Measurements from ENCODE around the gene HOATZ. TPM values are rescaled to one million over a fixed set of nuclear protein-coding genes. Genes with fewer than 3 reads are reported as not detected.

The HOATZ gene
- polyA plus RNA-seq, 1 donor (not counting 4 experiments of a cell fraction or from before 2014, with no cell fraction given) = not detected

DNA sequence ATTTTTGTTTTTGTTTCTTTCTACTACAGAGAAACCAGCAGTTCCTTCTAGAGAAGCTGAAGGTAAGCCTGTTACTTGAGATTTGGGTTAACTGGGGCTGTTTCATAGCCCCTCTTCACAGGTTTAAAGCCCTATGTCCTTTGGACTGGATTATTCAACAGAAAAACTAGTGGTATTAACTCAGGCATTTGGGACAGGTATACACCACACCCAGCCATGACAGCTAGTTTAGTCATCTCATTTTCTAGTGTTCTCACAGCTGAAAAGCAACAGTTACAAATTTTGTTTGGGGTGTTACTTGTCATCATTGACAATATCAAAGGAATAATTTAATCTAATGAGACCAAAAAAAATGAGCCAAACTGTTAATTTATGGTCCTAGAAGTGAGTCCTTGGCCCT is 40.0 kb downstream of the HOATZ start:
- Histone ChIP-seq H3K4me2 (ENCODE audit: control insufficient read depth, extremely low read depth, insufficient read depth, low read depth, low read length) (peak overlapping the region; percentile 82), H3K79me2 (ENCODE audit: control insufficient read depth, insufficient read depth, low read length) (no peaks in the 10 kb centered on the region), H2AFZ (ENCODE audit: control insufficient read depth, low read length) (no peak overlapping the region), H3K4me1 (ENCODE audit: control insufficient read depth, extremely low read depth, insufficient read depth, low read length) (peaks cover 25% of the 10 kb centered on the region), H3K9ac (ENCODE audit: control insufficient read depth, extremely low read depth, insufficient read depth, low read length) (peak overlapping the region; percentile 63), H3K9me1 (ENCODE audit: control insufficient read depth, extremely low read depth, insufficient read depth, low read length) (no peaks in the 10 kb centered on the region), H3K36me3 (ENCODE audit: control insufficient read depth in 2 of 2, extremely low read depth in 1 of 2, insufficient read depth in 2 of 2, low read length in 2 of 2) (no peaks in the 10 kb centered on the region), H3K9me3 (ENCODE audit: control insufficient read depth, low read depth, low read length) (peaks cover 5% of the 10 kb centered on the region), H4K20me1 (ENCODE audit: control insufficient read depth, extremely low read depth, insufficient read depth, low read length) (no peaks in the 10 kb centered on the region), H3K27ac (ENCODE audit: control insufficient read depth, insufficient read depth, low read length) (peak overlapping the region; percentile 94), H3K27me3 (ENCODE audit: control insufficient read depth, extremely low read depth, insufficient read depth, low read length) (no peaks in the 10 kb centered on the region), H3K4me3 (ENCODE audit: control insufficient read depth in 2 of 3, extremely low read depth in 1 of 3, insufficient read depth in 2 of 3, low read depth in 1 of 3, low read length in 3 of 3) (peak overlapping the region in 1 of 3 experiments; percentile 6)
- dilution Hi-C loops (cut with MboI; ENCODE audit: extremely low pct_ligation_motif_present, low sequenced_read_pairs) = no loop called here
- no peak for TF ChIP-seq EZH2 (IDR thresholded peaks at IDR 0.05; ENCODE audit: low read length)
- TF ChIP-seq, protein P1, sequence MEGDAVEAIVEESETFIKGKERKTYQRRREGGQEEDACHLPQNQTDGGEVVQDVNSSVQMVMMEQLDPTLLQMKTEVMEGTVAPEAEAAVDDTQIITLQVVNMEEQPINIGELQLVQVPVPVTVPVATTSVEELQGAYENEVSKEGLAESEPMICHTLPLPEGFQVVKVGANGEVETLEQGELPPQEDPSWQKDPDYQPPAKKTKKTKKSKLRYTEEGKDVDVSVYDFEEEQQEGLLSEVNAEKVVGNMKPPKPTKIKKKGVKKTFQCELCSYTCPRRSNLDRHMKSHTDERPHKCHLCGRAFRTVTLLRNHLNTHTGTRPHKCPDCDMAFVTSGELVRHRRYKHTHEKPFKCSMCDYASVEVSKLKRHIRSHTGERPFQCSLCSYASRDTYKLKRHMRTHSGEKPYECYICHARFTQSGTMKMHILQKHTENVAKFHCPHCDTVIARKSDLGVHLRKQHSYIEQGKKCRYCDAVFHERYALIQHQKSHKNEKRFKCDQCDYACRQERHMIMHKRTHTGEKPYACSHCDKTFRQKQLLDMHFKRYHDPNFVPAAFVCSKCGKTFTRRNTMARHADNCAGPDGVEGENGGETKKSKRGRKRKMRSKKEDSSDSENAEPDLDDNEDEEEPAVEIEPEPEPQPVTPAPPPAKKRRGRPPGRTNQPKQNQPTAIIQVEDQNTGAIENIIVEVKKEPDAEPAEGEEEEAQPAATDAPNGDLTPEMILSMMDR (optimal IDR thresholded peaks at IDR 0.05 in 1 of 3, IDR thresholded peaks at IDR 0.05 in 1 of 3, conservative IDR thresholded peaks at IDR 0.05 in 1 of 3; ENCODE audit: extremely low read depth in 1 of 3, insufficient read depth in 2 of 3, low read length in 3 of 3) = no peak
- DNase-seq (ENCODE audit: low read depth, low spot score) (peak; percentile 21), FAIRE-seq (peak; percentile 83)

GRCh38 chr11:111555255-111555654 is 40.7 kb downstream of the HOATZ start:
- peak overlapping the region; percentile 82 for H3K4me2 ChIP-seq (ENCODE audit: control insufficient read depth, extremely low read depth, insufficient read depth, low read depth, low read length)

More at GRCh38 chr11:111555255-111555654, 40.7 kb downstream of the HOATZ start:
- peak; percentile 82 for FAIRE-seq
- Histone ChIP-seq H3K9ac (ENCODE audit: control insufficient read depth, extremely low read depth, insufficient read depth, low read length) (peak overlapping the region; percentile 63), H2AFZ (ENCODE audit: control insufficient read depth, low read length) (no peak overlapping the region), H3K4me3 (ENCODE audit: control insufficient read depth in 2 of 3, extremely low read depth in 1 of 3, insufficient read depth in 2 of 3, low read depth in 1 of 3, low read length in 3 of 3) (peak overlapping the region in 1 of 3 experiments; percentile 6), H3K79me2 (ENCODE audit: control insufficient read depth, insufficient read depth, low read length) (no peaks in the 10 kb centered on the region), H3K27me3 (ENCODE audit: control insufficient read depth, extremely low read depth, insufficient read depth, low read length) (no peaks in the 10 kb centered on the region), H4K20me1 (ENCODE audit: control insufficient read depth, extremely low read depth, insufficient read depth, low read length) (no peaks in the 10 kb centered on the region), H3K27ac (ENCODE audit: control insufficient read depth, insufficient read depth, low read length) (peak overlapping the region; percentile 94), H3K36me3 (ENCODE audit: control insufficient read depth in 2 of 2, extremely low read depth in 1 of 2, insufficient read depth in 2 of 2, low read length in 2 of 2) (no peaks in the 10 kb centered on the region), H3K9me1 (ENCODE audit: control insufficient read depth, extremely low read depth, insufficient read depth, low read length) (no peaks in the 10 kb centered on the region), H3K9me3 (ENCODE audit: control insufficient read depth, low read depth, low read length) (peaks cover 5% of the 10 kb centered on the region), H3K4me1 (ENCODE audit: control insufficient read depth, extremely low read depth, insufficient read depth, low read length) (peaks cover 25% of the 10 kb centered on the region)
- TF ChIP-seq, protein P1 (optimal IDR thresholded peaks at IDR 0.05 in 1 of 3, IDR thresholded peaks at IDR 0.05 in 1 of 3, conservative IDR thresholded peaks at IDR 0.05 in 1 of 3; ENCODE audit: extremely low read depth in 1 of 3, insufficient read depth in 2 of 3, low read length in 3 of 3) = peak in 1 of 3 experiments; percentile 27
- no peak for TF ChIP-seq EZH2 (IDR thresholded peaks at IDR 0.05; ENCODE audit: low read length)
- dilution Hi-C loops (cut with MboI; ENCODE audit: extremely low pct_ligation_motif_present, low sequenced_read_pairs) = no loop called here
- no peak for DNase-seq (ENCODE audit: low read depth, low spot score)
